PFSK-1 (cell line): ENCODE measurements around the gene BCR.

ENCODE experiments used
- FOXP2 ChIP-seq: optimal IDR thresholded peaks from 2 replicates; pipeline ENCODE3; 2011; ENCODE audit warnings: borderline replicate concordance, control low read depth, inconsistent platforms; ENCODE audit not compliant: insufficient read depth; ENCODE audit errors: extremely low read length, extremely low read depth
- POLR2AphosphoS5 ChIP-seq: IDR thresholded peaks from 2 replicates; pipeline ENCODE4 v1.6.1; 2012; ENCODE audit warnings: low read depth, mild to moderate bottlenecking, control low read depth, low read length, moderate library complexity
- SIN3A ChIP-seq: IDR thresholded peaks from 2 replicates; pipeline ENCODE4 v1.6.1; 2012; ENCODE audit warnings: mild to moderate bottlenecking, low read length, moderate library complexity, borderline replicate concordance; ENCODE audit not compliant: insufficient read depth
- TAF1 ChIP-seq: IDR thresholded peaks from 2 replicates; pipeline ENCODE4 v1.6.1; 2012; ENCODE audit warnings: low read length, control low read depth, borderline replicate concordance; ENCODE audit not compliant: insufficient read depth
- TF ChIP-seq, protein P1 (sequence below), 2 experiments: IDR thresholded peaks; 2 replicates each; pipeline versions ENCODE4 v1.6.1 to v1.8.0; 2011 to 2012; ENCODE audit warnings: low read depth in 2 of 2, low read length in 2 of 2, control low read depth in 1 of 2, inconsistent platforms in 1 of 2, mild to moderate bottlenecking in 1 of 2, moderate library complexity in 1 of 2; ENCODE audit not compliant: insufficient read depth in 1 of 2

BCR gene

DNA sequence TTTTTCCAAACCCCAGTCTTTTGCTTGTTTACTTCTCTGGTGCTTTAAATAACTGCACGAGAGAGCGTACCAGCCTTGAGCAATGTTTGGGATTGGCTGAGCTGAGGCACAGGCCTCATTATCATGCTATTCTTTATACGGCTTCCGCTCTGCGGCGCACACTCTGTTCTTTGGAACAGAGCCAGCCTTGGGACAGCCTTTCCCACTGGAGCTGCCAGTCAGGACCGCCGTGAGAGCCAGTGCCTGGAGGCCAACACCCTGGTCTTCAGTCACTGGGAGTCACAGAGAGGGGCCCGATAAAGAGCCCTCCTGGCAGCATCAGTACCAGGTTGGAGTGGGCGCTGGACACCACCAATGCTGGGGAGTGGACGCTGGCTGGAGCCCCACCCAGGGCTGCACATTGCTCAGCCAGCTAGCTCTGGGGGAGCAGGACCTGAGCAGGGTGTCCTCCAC lies 125.6 kb downstream of the BCR start:
- no peak for TF ChIP-seq SIN3A
- TF ChIP-seq TAF1, result no peak
- no peak for TF ChIP-seq FOXP2
- TF ChIP-seq, protein P1, sequence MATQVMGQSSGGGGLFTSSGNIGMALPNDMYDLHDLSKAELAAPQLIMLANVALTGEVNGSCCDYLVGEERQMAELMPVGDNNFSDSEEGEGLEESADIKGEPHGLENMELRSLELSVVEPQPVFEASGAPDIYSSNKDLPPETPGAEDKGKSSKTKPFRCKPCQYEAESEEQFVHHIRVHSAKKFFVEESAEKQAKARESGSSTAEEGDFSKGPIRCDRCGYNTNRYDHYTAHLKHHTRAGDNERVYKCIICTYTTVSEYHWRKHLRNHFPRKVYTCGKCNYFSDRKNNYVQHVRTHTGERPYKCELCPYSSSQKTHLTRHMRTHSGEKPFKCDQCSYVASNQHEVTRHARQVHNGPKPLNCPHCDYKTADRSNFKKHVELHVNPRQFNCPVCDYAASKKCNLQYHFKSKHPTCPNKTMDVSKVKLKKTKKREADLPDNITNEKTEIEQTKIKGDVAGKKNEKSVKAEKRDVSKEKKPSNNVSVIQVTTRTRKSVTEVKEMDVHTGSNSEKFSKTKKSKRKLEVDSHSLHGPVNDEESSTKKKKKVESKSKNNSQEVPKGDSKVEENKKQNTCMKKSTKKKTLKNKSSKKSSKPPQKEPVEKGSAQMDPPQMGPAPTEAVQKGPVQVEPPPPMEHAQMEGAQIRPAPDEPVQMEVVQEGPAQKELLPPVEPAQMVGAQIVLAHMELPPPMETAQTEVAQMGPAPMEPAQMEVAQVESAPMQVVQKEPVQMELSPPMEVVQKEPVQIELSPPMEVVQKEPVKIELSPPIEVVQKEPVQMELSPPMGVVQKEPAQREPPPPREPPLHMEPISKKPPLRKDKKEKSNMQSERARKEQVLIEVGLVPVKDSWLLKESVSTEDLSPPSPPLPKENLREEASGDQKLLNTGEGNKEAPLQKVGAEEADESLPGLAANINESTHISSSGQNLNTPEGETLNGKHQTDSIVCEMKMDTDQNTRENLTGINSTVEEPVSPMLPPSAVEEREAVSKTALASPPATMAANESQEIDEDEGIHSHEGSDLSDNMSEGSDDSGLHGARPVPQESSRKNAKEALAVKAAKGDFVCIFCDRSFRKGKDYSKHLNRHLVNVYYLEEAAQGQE (IDR thresholded peaks at IDR 0.05; ENCODE audit: insufficient read depth in 1 of 2, low read depth in 2 of 2, low read length in 2 of 2), result no peak
- TF ChIP-seq POLR2AphosphoS5, result no peak

DNA sequence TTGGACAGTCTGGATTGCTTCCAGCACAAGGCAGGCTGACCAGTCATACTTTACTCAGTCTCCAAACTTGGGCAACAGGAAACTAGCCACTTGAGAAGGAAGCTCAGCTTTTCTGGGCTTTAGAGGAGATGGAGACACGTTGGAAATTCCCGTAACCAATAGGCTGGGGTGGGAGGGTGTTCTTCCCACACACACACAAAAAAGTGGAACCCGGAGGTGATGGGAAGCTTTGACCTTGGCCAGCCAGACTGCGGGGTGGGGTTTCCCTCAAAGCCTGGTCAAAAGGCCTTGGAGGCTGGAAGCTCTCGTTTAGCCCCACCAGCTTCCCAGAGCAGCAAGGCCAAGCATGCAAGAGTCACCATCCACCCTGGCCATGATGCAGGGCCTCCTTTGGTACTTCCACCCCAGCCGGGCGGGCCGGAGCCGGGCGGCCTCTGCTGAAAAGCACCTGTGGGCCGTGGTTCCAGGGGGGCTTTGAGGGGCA lies 126.2 kb downstream of the BCR start:
- TF ChIP-seq SIN3A, result no peak

- TF ChIP-seq TAF1, result no peak
- TF ChIP-seq POLR2AphosphoS5, result no peak
- no peak for TF ChIP-seq FOXP2
- TF ChIP-seq, protein P1 (IDR thresholded peaks at IDR 0.05; ENCODE audit: insufficient read depth in 1 of 2, low read depth in 2 of 2, low read length in 2 of 2), result no peak
- TF ChIP-seq SIN3A, result no peak
Measured at GRCh38 chr22:23306926-23307325, 126.6 kb downstream of the BCR start.

DNA sequence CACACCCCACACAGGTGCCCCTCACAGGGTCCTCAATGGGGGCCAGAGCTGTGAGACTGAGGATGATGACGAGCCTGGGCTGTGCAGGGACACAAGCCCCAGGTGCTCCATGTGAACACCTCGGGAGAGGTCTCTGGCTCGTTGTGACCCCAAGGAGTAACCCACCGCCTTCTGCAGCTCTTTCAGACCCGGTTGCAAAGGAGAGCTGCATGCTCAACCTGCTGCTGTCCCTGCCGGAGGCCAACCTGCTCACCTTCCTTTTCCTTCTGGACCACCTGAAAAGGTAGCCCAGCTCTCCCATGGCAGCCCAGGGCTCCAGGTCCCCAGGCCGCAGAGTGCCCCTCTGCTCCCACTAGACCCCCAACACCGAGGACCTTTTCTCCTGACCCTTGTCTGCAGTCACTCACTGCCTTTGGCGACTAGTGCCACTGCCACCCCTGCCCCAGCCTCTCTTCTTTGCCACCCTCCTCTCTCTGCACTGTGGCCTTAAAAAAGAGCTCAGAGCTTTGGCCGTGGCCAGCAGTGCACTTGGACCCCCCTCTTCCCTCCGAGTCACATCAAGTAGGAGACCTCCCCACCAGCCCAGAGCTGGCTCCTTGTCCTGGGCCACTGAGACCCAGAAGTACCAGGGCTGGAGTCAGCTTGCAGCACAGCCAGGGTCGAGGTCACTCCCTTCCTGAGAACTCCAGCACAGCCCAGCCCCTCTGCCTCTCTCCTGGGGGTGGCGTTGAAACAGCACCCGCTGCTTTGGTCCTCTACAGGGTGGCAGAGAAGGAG lies 133.7 kb downstream of the BCR start:
- no peak for TF ChIP-seq POLR2AphosphoS5
- TF ChIP-seq, protein P1 (IDR thresholded peaks at IDR 0.05; ENCODE audit: insufficient read depth in 1 of 2, low read depth in 2 of 2, low read length in 2 of 2), result no peak
- TF ChIP-seq TAF1, result no peak
- no peak for TF ChIP-seq FOXP2
- TF ChIP-seq SIN3A, result no peak

- TF ChIP-seq, protein P1 (IDR thresholded peaks at IDR 0.05; ENCODE audit: insufficient read depth in 1 of 2, low read depth in 2 of 2, low read length in 2 of 2), result no peak
- TF ChIP-seq TAF1, result no peak
- TF ChIP-seq SIN3A, result no peak
- no peak for TF ChIP-seq POLR2AphosphoS5
- TF ChIP-seq FOXP2, result no peak
Measured at GRCh38 chr22:23315341-23315917, 135.1 kb downstream of the BCR start.
